GM21786 (cell line): Measurements from ENCODE around the gene TMIGD2.
"Not testable (repeated sequence)": the region's sequence is repeated elsewhere in the genome, so short reads cannot be mapped to it uniquely, and the experiment has no call there.

Source experiments
- ATAC-seq: cut with Tn5 transposase; IDR thresholded peaks from one replicate; pipeline ENCODE4 v1.9.1; 2021; ENCODE audit not compliant: unreplicated experiment

Gene TMIGD2

GRCh38 chr19:4268816-4269430 is 33.3 kb downstream of the TMIGD2 start:
- ATAC-seq = no peak

- ATAC-seq = no peak
Measured at GRCh38 chr19:4267901-4268815, 34.0 kb downstream of the TMIGD2 start.

GRCh38 chr19:4267101-4267900 is 34.9 kb downstream of the TMIGD2 start:
- ATAC-seq = no peak

DNA sequence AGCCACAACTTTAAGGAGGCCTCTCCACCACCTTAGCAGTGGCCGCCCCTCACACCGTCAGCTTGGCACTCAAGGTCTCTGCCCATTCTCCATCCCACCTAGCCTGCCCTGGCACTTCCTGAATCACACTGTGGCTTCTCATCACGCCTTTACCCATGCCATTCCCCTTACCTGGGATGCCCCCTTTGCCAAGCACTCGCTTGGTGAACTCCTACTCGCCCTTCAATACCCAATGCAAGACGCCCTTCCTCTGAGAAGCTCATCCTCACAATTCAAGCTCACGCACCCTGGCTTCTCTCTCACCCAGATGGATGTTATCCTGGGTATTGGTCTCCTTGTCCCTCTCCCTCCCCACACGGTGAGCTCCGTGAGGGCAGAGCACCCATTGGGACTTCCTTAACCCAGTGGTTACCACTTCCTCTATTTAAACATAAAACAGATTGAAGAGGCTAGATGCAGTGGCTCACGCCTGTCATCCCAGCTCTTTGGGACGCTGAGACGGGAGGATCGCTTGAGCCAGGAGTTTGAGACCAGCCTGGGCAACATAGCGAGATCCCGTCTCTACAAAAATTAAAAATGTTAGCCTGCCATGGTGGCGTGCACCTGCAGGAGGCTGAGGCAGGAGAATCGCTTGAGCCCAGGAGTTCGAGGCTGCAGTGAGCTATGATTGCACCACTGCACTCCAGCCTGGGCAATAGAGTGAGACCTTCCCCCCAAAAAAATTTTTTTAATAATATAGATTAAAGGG is 35.8 kb downstream of the TMIGD2 start:
- ATAC-seq = no peak

DNA sequence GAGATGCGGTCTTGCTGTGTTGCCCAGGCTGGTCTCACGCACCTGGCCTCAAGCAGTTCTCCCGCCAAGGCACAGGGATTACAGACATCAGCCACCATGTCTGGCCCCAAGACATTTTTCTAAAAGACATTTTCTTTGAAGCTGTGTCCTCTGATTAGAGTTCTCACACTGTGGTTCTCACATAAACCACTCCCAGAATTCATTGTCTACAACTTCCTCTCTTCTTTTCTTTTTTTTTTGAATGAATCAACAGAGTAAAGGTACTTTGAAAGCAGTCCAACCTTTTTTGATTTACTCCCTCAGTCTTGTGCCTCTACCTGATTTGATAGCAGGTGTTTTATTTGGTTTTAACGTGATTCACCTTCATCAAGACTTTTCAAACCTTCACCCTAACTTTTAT is 37.4 kb downstream of the TMIGD2 start:
- ATAC-seq = no peak

GRCh38 chr19:4260613-4261191 is 41.5 kb downstream of the TMIGD2 start:
- ATAC-seq = no peak

GRCh38 chr19:4258181-4258580 is 44.0 kb downstream of the TMIGD2 start:
- ATAC-seq = no peak

- no peak for ATAC-seq
Measured at GRCh38 chr19:4257025-4257424, 45.2 kb downstream of the TMIGD2 start.

- ATAC-seq = no peak
Measured at GRCh38 chr19:4256563-4256962, 45.6 kb downstream of the TMIGD2 start.

GRCh38 chr19:4246767-4247593 is 55.2 kb downstream of the TMIGD2 start, which contains the start of gene YJU2:
Gene YJU2 (plus strand): TSS chr19:4247080. CDS start chr19:4247147, 67 bp downstream.
- peak; percentile 87 for ATAC-seq

GRCh38 chr19:4245938-4246337 is 56.3 kb downstream of the TMIGD2 start:
- not testable (repeated sequence) for ATAC-seq
